ENCODE data around the gene RASAL3.

DNA sequence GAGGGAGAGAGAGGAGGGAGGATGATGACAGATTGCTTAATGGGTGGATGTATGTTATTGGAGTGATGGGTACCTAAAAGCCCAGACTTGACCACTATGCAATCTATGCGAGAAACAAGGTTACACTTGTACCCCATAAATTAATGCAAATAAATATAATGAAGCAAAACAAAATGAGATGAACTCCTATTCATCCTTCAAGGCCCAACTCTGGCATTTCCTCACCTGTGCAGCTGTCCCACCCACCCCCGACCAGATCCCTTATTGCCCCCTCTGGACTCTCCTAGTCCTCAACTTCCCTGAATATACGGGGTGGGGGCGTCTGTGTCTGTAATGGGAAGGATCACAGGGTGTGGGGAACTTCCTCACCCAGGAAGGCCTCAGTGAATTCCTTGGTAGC, 10.8 kb upstream of the RASAL3 start:
- no peak for TF ChIP-seq POLR2A (IDR thresholded peaks at IDR 0.05)
- TF ChIP-seq CTCF (IDR thresholded peaks at IDR 0.05): no peak

Data from esophagus squamous epithelium (tissue), 4 donors.